ENCODE results near the gene SZT2. TPM values are rescaled to one million over a fixed set of nuclear protein-coding genes. Genes with fewer than 3 reads are reported as not detected.
A peak's percentile ranks its signal among the peaks of the same experiment; 100 is the strongest.
"Not testable (repeated sequence)": the region's sequence is repeated elsewhere in the genome, so short reads cannot be mapped to it uniquely, and the experiment has no call there.

The SZT2 gene
- total RNA-seq, 2 experiments from 2014 or later: 52.2 to 60.2 TPM

GRCh38 chr1:43455213-43455889, 65.7 kb downstream of the SZT2 start:
- H3K9me3 Mint-ChIP-seq (ENCODE audit: low read depth): no peaks in the 10 kb centered on the region
- H3K36me3 Mint-ChIP-seq: peaks cover 9% of the 10 kb centered on the region
- CTCF ChIA-PET: interaction anchor here (0.7 to 1.8 kb wide), 3 partner anchors 72 to 382 kb away, joined by 3 to 5 read pairs (median 3); no protein-coding TSS in a partner anchor
- peaks cover 11% of the 10 kb centered on the region for H3K4me1 Mint-ChIP-seq
- DNase-seq (no peak), ATAC-seq (no peak)
- H3K4me3 Mint-ChIP-seq: no peak overlapping the region
- no peak overlapping the region for H3K27ac Mint-ChIP-seq
- H3K27me3 Mint-ChIP-seq: peaks cover 53% of the 10 kb centered on the region

GRCh38 chr1:43458379-43458778, 68.7 kb downstream of the SZT2 start:
- H3K36me3 Mint-ChIP-seq; DNase-seq; H3K27ac Mint-ChIP-seq; CTCF ChIA-PET; H3K9me3 Mint-ChIP-seq (ENCODE audit: low read depth); H3K4me3 Mint-ChIP-seq; ATAC-seq; H3K4me1 Mint-ChIP-seq: not testable (repeated sequence)
- peaks cover 57% of the 10 kb centered on the region for H3K27me3 Mint-ChIP-seq

- H3K36me3 Mint-ChIP-seq: no peaks in the 10 kb centered on the region
- peaks cover 38% of the 10 kb centered on the region for H3K27me3 Mint-ChIP-seq
- H3K4me1 Mint-ChIP-seq: peaks cover 3% of the 10 kb centered on the region
- no peak overlapping the region for H3K4me3 Mint-ChIP-seq
- no peak for DNase-seq
- H3K9me3 Mint-ChIP-seq (ENCODE audit: low read depth): no peaks in the 10 kb centered on the region
- H3K27ac Mint-ChIP-seq: no peak overlapping the region
- no peak for ATAC-seq
- CTCF ChIA-PET: interaction anchor here (0.9 kb wide), 1 partner anchor 72 kb away, joined by 3 read pairs; no protein-coding TSS in a partner anchor
Observed at GRCh38 chr1:43460988-43461693, 71.4 kb downstream of the SZT2 start.

GRCh38 chr1:43463479-43463878, 73.8 kb downstream of the SZT2 start:
- Mint-ChIP-seq H3K36me3 (no peaks in the 10 kb centered on the region), H3K4me3 (no peak overlapping the region), H3K4me1 (peaks cover 9% of the 10 kb centered on the region), H3K27me3 (peaks cover 19% of the 10 kb centered on the region), H3K9me3 (ENCODE audit: low read depth) (no peaks in the 10 kb centered on the region), H3K27ac (no peak overlapping the region)
- CTCF ChIA-PET: interaction anchor here (1.0 to 1.1 kb wide), 2 partner anchors 25 to 390 kb away, joined by 3 read pairs; no protein-coding TSS in a partner anchor
- ATAC-seq: no peak
- no peak for DNase-seq

DNA sequence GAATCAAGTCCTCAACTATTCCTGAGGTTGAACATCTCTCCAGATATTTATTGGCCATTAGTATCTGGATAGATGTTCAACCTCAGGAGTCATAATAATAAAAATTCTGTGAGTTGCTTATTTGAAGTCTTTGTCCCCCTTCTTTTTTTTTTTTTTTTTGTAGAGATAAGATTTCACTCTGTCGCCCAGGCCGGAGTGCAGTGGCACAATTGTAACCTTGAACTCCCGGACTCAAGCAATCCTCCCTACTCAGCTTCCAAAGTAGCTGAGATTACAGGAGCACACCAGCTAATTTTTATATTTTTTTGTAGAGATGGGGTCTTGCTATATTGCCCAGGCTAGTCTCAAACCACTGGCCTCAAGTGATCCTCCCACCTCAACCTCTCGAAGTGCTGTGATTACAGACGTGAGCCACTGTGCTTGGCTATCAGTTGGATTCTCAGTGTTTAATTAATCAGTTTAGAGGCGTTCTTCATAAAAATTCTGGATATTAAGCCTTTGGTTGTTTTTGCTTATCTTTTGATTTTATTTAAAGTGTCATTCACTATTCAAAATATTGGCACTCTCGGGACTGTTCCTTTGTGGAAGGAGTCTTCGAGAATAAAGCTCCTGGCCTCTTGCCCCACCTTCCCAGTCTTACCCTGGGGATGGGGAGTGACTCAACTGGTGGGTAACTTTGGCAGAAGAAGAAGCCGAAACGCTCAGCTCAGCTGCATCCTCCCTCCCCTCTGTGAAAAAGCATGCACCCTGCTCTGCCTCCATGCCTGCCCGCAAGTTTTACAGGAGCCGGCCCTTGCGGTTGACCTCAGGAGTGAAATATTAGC, 75.2 kb downstream of the SZT2 start:
- H3K27ac Mint-ChIP-seq: no peak overlapping the region
- peaks cover 9% of the 10 kb centered on the region for H3K4me1 Mint-ChIP-seq
- no peaks in the 10 kb centered on the region for H3K9me3 Mint-ChIP-seq (ENCODE audit: low read depth)
- CTCF ChIA-PET: no interaction called here
- peaks cover 5% of the 10 kb centered on the region for H3K27me3 Mint-ChIP-seq
- ATAC-seq (no peak), DNase-seq (no peak)
- no peaks in the 10 kb centered on the region for H3K36me3 Mint-ChIP-seq
- no peak overlapping the region for H3K4me3 Mint-ChIP-seq

DNA sequence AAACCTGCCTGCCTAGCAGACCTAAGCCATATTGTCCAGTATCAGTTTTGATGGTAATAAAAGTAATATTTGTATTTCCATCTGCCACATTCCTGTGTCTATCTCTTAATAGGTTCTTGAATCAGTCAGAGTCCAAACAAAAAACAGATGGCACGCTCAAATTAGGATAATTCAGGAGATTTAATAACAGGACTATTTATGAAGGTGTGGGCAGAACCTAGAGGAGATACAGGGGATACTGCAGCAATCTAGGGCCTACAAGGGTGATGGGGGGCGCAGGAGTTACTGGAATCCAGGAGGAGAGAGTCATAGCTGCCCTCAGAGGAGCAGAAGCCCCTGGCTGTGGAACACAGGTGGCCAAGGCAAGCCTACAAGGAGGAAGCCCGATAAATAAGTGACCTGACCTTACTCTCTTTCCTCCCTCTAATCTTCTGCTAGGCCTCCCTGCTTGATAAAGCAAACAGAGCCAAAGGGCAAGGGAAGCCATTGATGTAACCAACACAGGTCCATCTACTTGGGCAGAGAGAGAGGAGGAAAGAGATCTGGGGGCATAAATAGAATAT, 75.9 kb downstream of the SZT2 start:
- H3K9me3 Mint-ChIP-seq (ENCODE audit: low read depth): no peaks in the 10 kb centered on the region
- H3K27ac Mint-ChIP-seq: no peak overlapping the region
- peaks cover 9% of the 10 kb centered on the region for H3K4me1 Mint-ChIP-seq
- CTCF ChIA-PET: no interaction called here
- peaks cover 4% of the 10 kb centered on the region for H3K27me3 Mint-ChIP-seq
- H3K36me3 Mint-ChIP-seq: no peaks in the 10 kb centered on the region
- DNase-seq (no peak), ATAC-seq (no peak)
- no peak overlapping the region for H3K4me3 Mint-ChIP-seq

DNA sequence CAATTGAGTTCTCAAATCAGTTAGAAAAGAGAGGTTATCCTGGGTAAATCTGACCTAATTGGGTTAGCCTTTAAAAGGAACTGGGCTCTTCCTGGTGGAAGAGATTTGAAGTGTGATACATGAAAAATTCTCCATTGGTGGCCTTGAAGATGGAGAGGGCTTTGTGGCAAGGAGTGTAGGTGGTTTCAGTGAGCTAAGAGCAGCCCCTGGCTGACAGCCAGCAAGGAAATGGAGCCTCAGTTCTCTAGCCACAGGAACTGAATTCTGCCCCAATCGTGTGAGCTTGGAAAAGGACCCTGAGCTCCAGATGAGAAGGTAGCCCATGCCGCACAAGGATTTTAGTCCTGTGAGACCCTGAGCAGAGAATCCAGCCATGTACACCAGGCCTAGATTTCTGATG, 76.7 kb downstream of the SZT2 start:
- H3K9me3 Mint-ChIP-seq (ENCODE audit: low read depth): no peaks in the 10 kb centered on the region
- no peak overlapping the region for H3K27ac Mint-ChIP-seq
- CTCF ChIA-PET: no interaction called here
- no peaks in the 10 kb centered on the region for H3K36me3 Mint-ChIP-seq
- H3K4me1 Mint-ChIP-seq: peaks cover 9% of the 10 kb centered on the region
- H3K4me3 Mint-ChIP-seq: no peak overlapping the region
- no peak for DNase-seq
- peaks cover 4% of the 10 kb centered on the region for H3K27me3 Mint-ChIP-seq
- no peak for ATAC-seq

- CTCF ChIA-PET: no interaction called here
- Mint-ChIP-seq H3K27me3 (no peaks in the 10 kb centered on the region), H3K9me3 (ENCODE audit: low read depth) (no peaks in the 10 kb centered on the region), H3K4me1 (peaks cover 10% of the 10 kb centered on the region), H3K27ac (no peak overlapping the region), H3K36me3 (no peaks in the 10 kb centered on the region), H3K4me3 (no peak overlapping the region)
- ATAC-seq (no peak), DNase-seq (no peak)
Observed at GRCh38 chr1:43468414-43468813, 78.7 kb downstream of the SZT2 start.

GRCh38 chr1:43469932-43470331, 80.2 kb downstream of the SZT2 start:
- ATAC-seq (no peak), DNase-seq (no peak)
- peaks cover 19% of the 10 kb centered on the region for H3K4me1 Mint-ChIP-seq
- CTCF ChIA-PET: no interaction called here
- no peaks in the 10 kb centered on the region for H3K36me3 Mint-ChIP-seq
- H3K4me3 Mint-ChIP-seq: no peak overlapping the region
- peaks cover 5% of the 10 kb centered on the region for H3K27me3 Mint-ChIP-seq
- no peak overlapping the region for H3K27ac Mint-ChIP-seq
- no peaks in the 10 kb centered on the region for H3K9me3 Mint-ChIP-seq (ENCODE audit: low read depth)

GRCh38 chr1:43472087-43472462, 82.4 kb downstream of the SZT2 start:
- no peaks in the 10 kb centered on the region for H3K36me3 Mint-ChIP-seq
- H3K4me3 Mint-ChIP-seq: no peak overlapping the region
- DNase-seq (no peak), ATAC-seq (no peak)
- no peaks in the 10 kb centered on the region for H3K9me3 Mint-ChIP-seq (ENCODE audit: low read depth)
- CTCF ChIA-PET: no interaction called here
- H3K27me3 Mint-ChIP-seq: peaks cover 15% of the 10 kb centered on the region
- no peak overlapping the region for H3K27ac Mint-ChIP-seq
- peaks cover 9% of the 10 kb centered on the region for H3K4me1 Mint-ChIP-seq

- CTCF ChIA-PET; H3K4me3 Mint-ChIP-seq; DNase-seq; H3K36me3 Mint-ChIP-seq; H3K4me1 Mint-ChIP-seq; H3K27ac Mint-ChIP-seq; ATAC-seq; H3K9me3 Mint-ChIP-seq (ENCODE audit: low read depth): not testable (repeated sequence)
- H3K27me3 Mint-ChIP-seq: peaks cover 20% of the 10 kb centered on the region
Observed at GRCh38 chr1:43472463-43473151, 82.9 kb downstream of the SZT2 start.

GRCh38 chr1:43473463-43473862, 83.8 kb downstream of the SZT2 start:
- Mint-ChIP-seq H3K4me3 (no peak overlapping the region), H3K9me3 (ENCODE audit: low read depth) (no peaks in the 10 kb centered on the region), H3K4me1 (peaks cover 9% of the 10 kb centered on the region), H3K27me3 (peaks cover 22% of the 10 kb centered on the region), H3K36me3 (no peaks in the 10 kb centered on the region), H3K27ac (no peak overlapping the region)
- CTCF ChIA-PET: no interaction called here
- DNase-seq (no peak), ATAC-seq (peak; percentile 67)
